IMR-90 (cell line): ENCODE measurements around the gene MID1IP1. TPM values are rescaled to one million over a fixed set of nuclear protein-coding genes. Genes with fewer than 3 reads are reported as not detected.

Experiments used
- ATAC-seq: fragments of 200-7000 bp; cut with Tn5 transposase; 2 replicates; pipeline ENCODE4 v1.9.1; 2020; ENCODE audit warnings: low read depth, mild to moderate bottlenecking, moderate library complexity
- BruUV-seq: library from RNA; stranded (reverse); fragments of 400-500 nt; replicated peaks from 2 replicates; lab custom pipeline; 2021; lab: Mats Ljungman, UMichigan
- CTCF ChIA-PET: fragments of 300-600 bp; formaldehyde crosslinking; extraction: SDS; loops from one replicate; lab custom pipeline; 2021; ENCODE audit warnings: antibody characterized with exemption; lab: Yijun Ruan, JAX
- POLR2A ChIA-PET: fragments of 300-600 bp; sonication (Branson Sonifier 250); formaldehyde crosslinking; loops from one replicate; lab custom pipeline; 2022; ENCODE audit warnings: antibody characterized with exemption; ENCODE audit not compliant: unreplicated experiment; lab: Charles Lee
- DNase-seq: peaks from one replicate; pipeline ENCODE4 v3.0.0; 2013
- H2AFZ ChIP-seq: replicated peaks from 2 replicates; pipeline ENCODE3; 2013; ENCODE audit warnings: low read length, mild to moderate bottlenecking; ENCODE audit not compliant: poor library complexity
- H2AK5ac ChIP-seq: 2 replicates; pipeline ENCODE4 v1.6.1; 2013; ENCODE audit warnings: low read depth, low read length, inconsistent platforms
- H2AK9ac ChIP-seq: replicated peaks from 2 replicates; pipeline ENCODE3; 2013; ENCODE audit warnings: mild to moderate bottlenecking, low read depth, low read length, moderate library complexity; ENCODE audit not compliant: poor library complexity
- H2BK120ac ChIP-seq: 2 replicates; pipeline ENCODE4 v1.6.1; 2013; ENCODE audit warnings: low read depth, low read length, inconsistent platforms
- H2BK15ac ChIP-seq: 3 replicates; pipeline ENCODE4 v1.6.1; 2013; ENCODE audit warnings: low read depth, low read length, inconsistent platforms
- H2BK20ac ChIP-seq: 2 replicates; pipeline ENCODE4 v1.6.1; 2013; ENCODE audit warnings: low read depth, mild to moderate bottlenecking, inconsistent platforms, low read length, moderate library complexity
- H2BK5ac ChIP-seq: 2 replicates; pipeline ENCODE4 v1.6.1; 2013; ENCODE audit warnings: mild to moderate bottlenecking, low read depth, low read length, inconsistent platforms; ENCODE audit not compliant: poor library complexity, severe bottlenecking
- H3K14ac ChIP-seq: replicated peaks from 2 replicates; pipeline ENCODE4 v1.6.1; 2013; ENCODE audit warnings: low read depth, low read length, inconsistent platforms
- H3K18ac ChIP-seq: 2 replicates; pipeline ENCODE4 v1.6.1; 2013; ENCODE audit warnings: low read depth, low read length, control low read depth
- H3K23ac ChIP-seq: 2 replicates; pipeline ENCODE4 v1.6.1; 2013; ENCODE audit warnings: low read depth, low read length, inconsistent platforms
- H3K27ac ChIP-seq: 2 replicates; pipeline ENCODE4 v1.5.1; 2013; ENCODE audit warnings: mild to moderate bottlenecking, control low read depth, low read length; ENCODE audit not compliant: insufficient read depth
- H3K27me3 ChIP-seq: 2 replicates; pipeline ENCODE4 v1.6.1; 2013; ENCODE audit warnings: low read length; ENCODE audit not compliant: control insufficient read depth, insufficient read depth
- H3K36me3 ChIP-seq: 2 replicates; pipeline ENCODE4 v1.6.1; 2013; ENCODE audit warnings: low read length, mixed read lengths; ENCODE audit not compliant: control insufficient read depth, insufficient read depth
- H3K4ac ChIP-seq: 2 replicates; pipeline ENCODE4 v1.6.1; 2013; ENCODE audit warnings: low read depth, low read length, inconsistent platforms
- H3K4me1 ChIP-seq: 2 replicates; pipeline ENCODE4 v1.6.1; 2013; ENCODE audit warnings: low read length, mixed read lengths; ENCODE audit not compliant: control insufficient read depth, insufficient read depth
- H3K4me2 ChIP-seq: 2 replicates; pipeline ENCODE4 v1.6.1; 2013; ENCODE audit warnings: low read depth, mild to moderate bottlenecking, control low read depth, low read length, moderate library complexity
- H3K4me3 ChIP-seq: 2 replicates; pipeline ENCODE4 v1.5.1; 2013; ENCODE audit warnings: low read depth, mild to moderate bottlenecking, control low read depth, low read length, moderate library complexity; ENCODE audit not compliant: insufficient read depth
- H3K56ac ChIP-seq: 2 replicates; pipeline ENCODE4 v1.6.1; 2013; ENCODE audit warnings: low read length, inconsistent platforms; ENCODE audit not compliant: insufficient read depth; ENCODE audit errors: extremely low read depth
- H3K79me1 ChIP-seq, 2 experiments: 2 replicates each; pipeline ENCODE4 v1.6.1; 2013; ENCODE audit warnings: low read length in 2 of 2, inconsistent platforms in 1 of 2, low read depth in 1 of 2
- H3K9ac ChIP-seq: 2 replicates; pipeline ENCODE4 v1.6.1; 2013; ENCODE audit warnings: low read depth, low read length, control low read depth
- H3K9me1 ChIP-seq: 2 replicates; pipeline ENCODE4 v1.6.1; 2013; ENCODE audit warnings: low read length, inconsistent platforms; ENCODE audit not compliant: insufficient read depth
- H3K9me3 ChIP-seq: 2 replicates; pipeline ENCODE4 v1.6.1; 2013; ENCODE audit warnings: low read length; ENCODE audit not compliant: control insufficient read depth, insufficient read depth
- H4K20me1 ChIP-seq: 2 replicates; pipeline ENCODE4 v1.6.1; 2013; ENCODE audit warnings: low read length, inconsistent platforms; ENCODE audit not compliant: insufficient read depth
- H4K5ac ChIP-seq: 2 replicates; pipeline ENCODE4 v1.6.1; 2013; ENCODE audit warnings: mild to moderate bottlenecking, low read depth, low read length, control low read depth
- H4K8ac ChIP-seq, 2 experiments: 2 replicates each; pipeline ENCODE4 v1.6.1; 2013; ENCODE audit warnings: low read depth in 2 of 2, low read length in 2 of 2, control low read depth in 1 of 2, inconsistent platforms in 1 of 2
- H4K91ac ChIP-seq: 2 replicates; pipeline ENCODE4 v1.6.1; 2013; ENCODE audit warnings: low read depth, low read length, inconsistent platforms; ENCODE audit not compliant: insufficient read depth
- CTCF ChIP-seq: conservative IDR thresholded peaks from 2 replicates; pipeline ENCODE4 v1.5.1; 2012; ENCODE audit warnings: mild to moderate bottlenecking, low read depth, low read length, improper control_type of control experiment
- ELK1 ChIP-seq: fragments of 150-350 bp; IDR thresholded peaks from 2 replicates; pipeline ENCODE4 v1.6.1; 2016; ENCODE audit warnings: low read depth, mild to moderate bottlenecking, low read length, moderate library complexity, borderline replicate concordance
- FOS ChIP-seq: fragments of 150-350 bp; IDR thresholded peaks from 2 replicates; pipeline ENCODE4 v1.6.1; 2016; ENCODE audit warnings: low read depth, low read length
- MAFK ChIP-seq: IDR thresholded peaks from 2 replicates; pipeline ENCODE4 v1.6.1; 2012; ENCODE audit warnings: low read depth, low read length, improper control_type of control experiment
- MAZ ChIP-seq: IDR thresholded peaks from 2 replicates; pipeline ENCODE4 v1.6.1; 2012; ENCODE audit warnings: low read depth, mild to moderate bottlenecking, low read length, improper control_type of control experiment, moderate library complexity, borderline replicate concordance
- RAD21 ChIP-seq: IDR thresholded peaks from 2 replicates; pipeline ENCODE4 v1.6.1; 2012; ENCODE audit warnings: low read length, improper control_type of control experiment
- SMC3 ChIP-seq: fragments of 150-350 bp; IDR thresholded peaks from 2 replicates; pipeline ENCODE4 v1.6.1; 2016; ENCODE audit warnings: low read depth, mild to moderate bottlenecking, antibody characterized with exemption, low read length, moderate library complexity
- WGBS, 2 experiments: methylation state at CpG; one replicate each; pipeline versions ENCODE4 v1.1.5 to v1.1.7; 2013; ENCODE audit warnings: missing lambda C conversion rate in 2 of 2; ENCODE audit not compliant: insufficient read length in 1 of 2; ENCODE audit errors: extremely low coverage in 2 of 2; 5-methylcytosine and 5-hydroxymethylcytosine counted together
- dilution Hi-C: fragments of 300-500 bp; cut with HindIII; formaldehyde crosslinking; loops from one replicate; pipeline ENCODE4 v1.14.3; 2018; ENCODE audit warnings: low sequenced_read_pairs; ENCODE audit not compliant: unreplicated experiment
- in situ Hi-C: fragments of 300-500 bp; cut with MboI; formaldehyde crosslinking; loops from 3 replicates; pipeline ENCODE4 v1.14.3; 2019; ENCODE audit warnings: low sequenced_read_pairs, inconsistent platforms, mixed read lengths
- intact Hi-C: fragments of 100-400 bp; cut with micrococcal nuclease; formaldehyde crosslinking; loops from 2 replicates; pipeline ENCODE4 v1.10.0; 2022
- polyA plus RNA-seq, 3 experiments: library from polyadenylated mRNA; depleted of rRNA; stranded (reverse); fragments of >200 nt; gene quantifications; 2 replicates each; pipeline ENCODE4 v1.2.3, GENCODE V29; 2012; ENCODE audit warnings: low replicate concordance in 1 of 3
- total RNA-seq: library from RNA; depleted of rRNA; stranded (reverse); fragments of >200 nt; gene quantifications from 2 replicates; pipeline ENCODE4 v1.2.3, GENCODE V29; 2012

Gene MID1IP1
- total and polyA plus RNA-seq, 2 of the 4 experiments (the other 2 are of a cell fraction) = 14.5 to 31.3 TPM

GRCh38 chrX:38760883-38761282, 40.4 kb upstream of the MID1IP1 start (continued):
- no peak for TF ChIP-seq MAZ
- no peak for TF ChIP-seq ELK1

GRCh38 chrX:38768079-38768478, 33.2 kb upstream of the MID1IP1 start:
- Histone ChIP-seq H2BK20ac (no peak overlapping the region), H4K5ac (no peak overlapping the region), H3K4me3 (no peak overlapping the region), H3K9ac (no peak overlapping the region), H2AK5ac (no peak overlapping the region), H3K18ac (no peak overlapping the region), H2BK5ac (no peak overlapping the region), H3K79me1 (no peaks in the 10 kb centered on the region), H3K14ac (no peak overlapping the region), H2AFZ (no peak overlapping the region), H4K91ac (no peak overlapping the region), H3K4ac (no peak overlapping the region), H2BK120ac (no peak overlapping the region), H3K9me3 (no peaks in the 10 kb centered on the region), H3K56ac (no peak overlapping the region), H3K9me1 (no peaks in the 10 kb centered on the region), H3K4me1 (no peaks in the 10 kb centered on the region), H3K4me2 (no peak overlapping the region), H3K36me3 (no peaks in the 10 kb centered on the region), H4K8ac (no peak overlapping the region), H4K20me1 (no peaks in the 10 kb centered on the region), H3K27ac (no peak overlapping the region), H3K27me3 (peaks cover 5% of the 10 kb centered on the region), H2BK15ac (no peak overlapping the region), H2AK9ac (no peak overlapping the region), H3K23ac (no peak overlapping the region)
- 0 out of 2 replicates have a peak, but pooled peaks have one; percentile 37 for ATAC-seq
- intact Hi-C loops = loop anchor here (1.0 to 5.0 kb wide), 2 partner anchors 217 to 379 kb away; no protein-coding TSS in a partner anchor
- POLR2A ChIA-PET = no interaction called here
- TF ChIP-seq FOS (no peak), MAFK (peak; percentile 38), RAD21 (peak; percentile 81), SMC3 (peak; percentile 62), CTCF (peak; percentile 62)
- dilution Hi-C loops = no loop called here
- no CpG with 5 or more reads among the region's 2 CpGs for WGBS, 2 experiments
- in situ Hi-C loops = loop anchor here (10.0 kb wide), 1 partner anchor 227 kb away; no protein-coding TSS in a partner anchor
- CTCF ChIA-PET = interaction anchor here (0.6 to 1.7 kb wide), 4 partner anchors 9 to 213 kb away, joined by 3 to 4 read pairs (median 4); no protein-coding TSS in a partner anchor
- DNase-seq = peak; percentile 33
- BruUV-seq = no TSS peak
